NCI-H510A treated with DMSO at 0.1 percent for 48 hours (cell line): ENCODE results near the gene NAV3.

Experiments used
- DNase-seq: peaks from one replicate; lab custom pipeline; 2025; lab: John Stamatoyannopoulos, UW

The NAV3 gene

GRCh38 chr12:77830583-77831351 is at the start of gene NAV3:
TSS of gene NAV3 (plus strand) at chr12:77830894. CDS start at chr12:77831462, 568 bp downstream.
- no peak for DNase-seq

DNA sequence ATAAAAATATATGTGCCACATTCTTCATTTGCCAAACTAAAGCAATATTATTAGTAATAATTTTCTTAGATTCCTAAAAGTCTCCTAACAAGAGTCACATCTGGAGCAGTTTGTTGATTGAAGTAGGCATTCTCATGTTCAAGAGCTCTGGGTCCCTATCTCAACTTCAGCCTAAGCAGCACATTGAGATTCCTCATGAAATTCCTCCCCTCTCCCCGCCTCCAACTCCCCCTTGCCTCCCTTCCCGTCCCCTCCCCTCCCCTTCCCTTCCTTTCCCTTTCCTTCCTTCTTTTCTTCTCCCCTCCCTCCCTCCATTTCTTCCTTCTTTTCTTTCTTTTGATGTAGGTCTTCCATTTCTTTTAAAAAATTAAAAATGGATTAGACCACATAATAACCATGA is 48.7 kb upstream of the NAV3 start:
- no peak for DNase-seq

GRCh38 chr12:77782766-77783165 is 47.9 kb upstream of the NAV3 start:
- DNase-seq, result no peak

GRCh38 chr12:77785211-77785610 is 45.5 kb upstream of the NAV3 start:
- no peak for DNase-seq

GRCh38 chr12:77786675-77787074 is 44.0 kb upstream of the NAV3 start:
- DNase-seq, result no peak

DNA sequence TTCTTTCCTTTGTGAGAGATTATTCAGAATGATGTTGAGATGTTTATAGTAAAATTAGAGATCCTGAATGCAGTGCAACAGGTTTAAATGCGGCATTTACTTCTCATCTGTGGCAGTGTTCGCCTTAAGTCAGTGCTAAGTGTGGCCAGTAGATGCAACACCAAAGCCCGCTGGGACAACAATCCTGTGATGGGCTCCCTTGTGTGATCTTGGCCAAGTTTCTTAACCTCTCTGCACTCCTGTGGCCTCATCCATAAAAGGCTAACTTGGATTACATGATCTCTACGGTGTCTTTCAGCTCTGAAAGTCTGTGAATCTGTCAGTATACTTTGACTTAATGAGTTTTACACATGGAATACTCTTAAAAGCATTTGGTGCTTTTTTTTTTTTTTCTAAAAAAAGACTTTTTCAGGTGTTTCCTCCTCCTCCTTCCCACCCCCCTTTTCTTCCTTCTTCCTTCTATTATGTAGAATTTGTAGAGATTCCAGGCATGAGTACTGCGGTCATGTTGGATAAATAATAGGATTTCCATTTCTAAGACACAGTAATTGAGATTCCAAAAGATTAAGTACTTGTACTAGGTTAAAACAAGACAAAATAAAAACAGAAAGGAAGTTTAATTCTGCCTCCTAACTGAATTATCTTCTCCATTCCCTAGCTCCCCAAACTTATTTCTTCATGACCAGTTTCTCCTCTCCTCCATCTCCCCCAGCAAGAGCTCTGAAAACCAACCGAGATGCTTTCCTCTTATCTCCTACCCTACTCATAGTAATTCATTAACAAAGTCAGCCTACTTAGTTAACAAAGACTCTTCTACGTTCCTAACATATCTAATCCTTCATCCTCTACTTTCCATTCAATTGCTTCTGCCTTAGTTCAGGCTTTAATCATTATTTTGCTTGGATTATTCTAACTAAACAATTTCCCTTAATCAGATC is 42.2 kb upstream of the NAV3 start:
- DNase-seq, result no peak

DNA sequence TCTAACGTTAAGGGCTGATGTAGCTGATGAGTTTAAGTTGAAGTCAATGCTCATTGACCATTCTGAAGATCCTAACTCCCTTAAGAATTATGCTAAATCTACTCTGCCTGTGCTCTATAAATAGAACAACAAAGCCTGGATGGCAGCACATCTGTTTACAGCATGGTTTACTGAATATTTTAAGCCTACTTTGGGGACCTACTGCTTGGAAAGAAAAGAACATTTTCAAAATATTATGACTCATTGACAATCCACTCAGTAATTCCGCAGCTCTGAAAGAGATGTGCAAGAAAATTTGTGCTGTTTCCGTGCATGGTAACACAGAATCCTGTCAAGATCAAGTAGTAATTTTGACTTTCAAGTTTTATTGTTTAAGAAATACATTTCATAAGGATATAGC is 35.0 kb upstream of the NAV3 start:
- no peak for DNase-seq

GRCh38 chr12:77796775-77797174 is 33.9 kb upstream of the NAV3 start:
- DNase-seq, result no peak

- no peak for DNase-seq
These were observed 30.2 kb upstream of the NAV3 start for GRCh38 chr12:77800501-77800900.

DNA sequence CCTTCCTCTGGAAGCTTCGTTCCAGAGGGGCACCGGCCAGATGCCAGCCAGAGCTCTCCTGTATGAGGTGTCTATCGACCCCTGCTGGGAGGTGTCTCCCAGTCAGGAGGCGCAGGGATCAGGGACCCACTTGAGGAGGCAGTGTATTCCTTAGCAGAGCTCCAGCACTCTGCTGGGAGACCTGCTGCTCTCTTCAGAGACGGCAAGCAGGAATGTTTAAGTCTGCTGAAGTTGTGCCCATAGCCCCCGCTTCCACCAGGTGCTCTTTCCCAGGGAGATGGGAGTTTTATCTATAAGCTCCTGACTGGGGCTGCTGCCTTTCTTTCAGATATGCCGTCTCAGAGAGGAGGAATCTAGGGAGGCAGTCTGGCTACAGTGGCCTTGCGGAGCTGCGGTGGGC is 22.2 kb upstream of the NAV3 start:
- no peak for DNase-seq

- no peak for DNase-seq
These were observed 17.1 kb upstream of the NAV3 start for GRCh38 chr12:77813558-77813957.

DNA sequence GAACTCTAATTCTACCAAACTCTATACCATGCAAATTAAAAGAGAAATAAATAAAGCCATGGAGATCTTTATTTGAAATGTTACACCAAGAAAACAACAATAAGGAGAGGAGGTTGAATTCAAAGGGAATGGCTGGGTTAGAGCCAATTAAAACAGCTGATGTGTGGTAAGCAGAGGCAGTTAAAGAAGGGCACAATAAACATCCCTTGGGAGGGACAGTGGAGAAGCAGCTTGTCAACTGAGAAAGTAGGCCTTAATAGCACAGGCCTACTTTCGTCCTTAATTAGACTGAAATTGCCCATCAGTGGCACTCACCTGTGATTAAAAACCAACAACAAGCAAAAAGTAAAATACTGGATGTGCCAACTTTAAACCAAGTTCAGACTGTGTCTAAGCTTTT is 16.3 kb upstream of the NAV3 start:
- DNase-seq, result no peak

- DNase-seq, result no peak
These were observed 14.5 kb upstream of the NAV3 start for GRCh38 chr12:77816196-77816595.

DNA sequence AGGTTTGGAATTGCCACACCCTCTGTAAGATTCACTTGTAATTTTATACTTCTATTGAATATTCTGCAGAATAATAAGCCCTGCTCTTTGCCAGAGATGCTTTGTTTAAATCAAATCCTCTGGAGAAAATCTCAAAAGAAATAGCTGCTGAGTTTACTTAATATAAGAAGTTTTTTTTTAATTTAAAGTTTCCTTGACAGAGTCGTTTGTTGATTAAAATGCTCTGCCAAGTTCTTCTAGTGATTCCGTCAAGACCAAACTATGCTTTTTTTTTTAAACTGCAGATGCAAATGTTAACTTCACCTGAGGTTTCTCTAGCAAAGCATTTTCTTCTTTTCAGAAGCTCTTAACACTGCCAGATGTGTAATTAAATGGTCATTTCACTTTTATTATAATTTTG is 13.4 kb upstream of the NAV3 start:
- DNase-seq, result no peak

DNA sequence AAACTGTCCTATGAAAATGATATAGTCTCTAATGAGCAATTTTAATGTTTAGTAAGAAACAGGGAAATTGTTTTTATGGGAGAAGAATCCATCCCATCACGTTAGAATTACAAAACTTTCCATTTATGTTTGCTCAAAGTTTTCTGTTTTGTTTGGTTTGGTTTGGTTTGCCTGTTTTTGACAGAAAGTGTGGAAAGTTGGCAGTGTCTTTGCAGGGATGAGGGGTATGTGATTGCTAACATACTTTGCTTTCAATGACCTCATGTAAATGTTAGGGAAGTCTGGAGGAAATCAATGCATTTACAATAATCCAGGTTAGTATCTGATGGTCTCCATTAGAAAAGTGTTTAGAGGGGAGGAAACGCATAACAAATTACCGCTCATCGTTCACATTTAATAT is 12.3 kb upstream of the NAV3 start:
- no peak for DNase-seq

- DNase-seq, result no peak
These were observed 8.9 kb upstream of the NAV3 start for GRCh38 chr12:77821699-77822203.

DNA sequence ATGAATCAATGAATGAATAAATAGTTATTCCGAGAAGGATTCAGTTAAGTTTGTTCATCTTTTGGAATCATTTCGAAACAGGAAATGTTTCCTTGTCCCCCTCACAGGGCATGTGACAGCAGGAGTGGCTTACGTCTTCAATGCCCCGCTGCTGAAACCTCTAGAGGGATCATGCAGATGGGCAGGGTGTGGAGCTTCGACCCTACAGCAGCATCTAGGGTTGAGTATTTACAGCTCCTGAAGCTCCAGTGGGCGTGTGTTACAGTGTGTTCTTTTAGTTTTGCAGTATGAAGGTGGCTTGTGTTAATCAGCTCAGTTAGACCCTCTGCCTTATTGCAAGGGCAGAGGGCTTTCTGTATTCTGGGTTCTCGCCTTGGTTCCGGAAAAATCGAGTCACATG is 2.6 kb downstream of the NAV3 start:
- no peak for DNase-seq

DNA sequence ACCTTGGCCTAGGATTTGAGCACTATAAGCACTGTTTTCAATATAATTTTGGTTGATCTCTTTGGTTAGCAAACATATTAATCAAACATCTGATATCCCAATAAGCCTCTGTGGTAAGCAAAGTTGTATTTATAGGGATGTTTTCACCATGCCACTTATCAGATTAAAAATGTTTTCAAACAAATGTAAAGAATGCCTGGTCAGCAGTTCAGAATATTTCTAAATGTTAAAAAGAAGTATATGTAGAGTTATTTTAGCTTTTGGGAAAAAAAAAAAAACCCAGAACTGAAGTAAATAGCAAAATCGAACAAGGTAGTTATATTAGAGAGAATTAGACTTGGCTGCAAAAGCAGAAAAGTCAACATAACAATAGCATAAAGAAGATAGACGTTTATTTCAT is 3.9 kb downstream of the NAV3 start:
- no peak for DNase-seq

GRCh38 chr12:77835969-77836368 is 5.3 kb downstream of the NAV3 start:
- no peak for DNase-seq

DNA sequence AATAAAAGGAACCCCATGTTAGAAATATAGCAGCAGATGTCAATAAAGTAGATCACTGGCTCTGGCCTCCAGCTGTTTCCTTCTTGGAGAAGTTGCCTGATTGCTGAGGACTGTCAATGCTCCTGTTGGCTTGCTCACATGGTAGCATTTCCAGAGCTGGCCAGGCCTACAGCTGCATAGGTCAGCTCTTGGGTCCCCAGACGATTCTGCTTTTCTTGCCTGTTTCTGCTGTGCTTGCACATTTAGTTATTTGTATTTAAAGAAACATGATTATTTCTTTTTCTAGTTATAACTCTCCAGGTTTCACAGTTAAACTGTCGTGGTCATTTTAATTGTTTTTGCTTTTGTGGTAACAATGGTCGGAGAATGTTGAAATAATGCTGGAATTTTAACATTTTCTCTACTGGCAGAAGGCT is 7.2 kb downstream of the NAV3 start:
- no peak for DNase-seq

GRCh38 chr12:77841521-77841920 is 10.8 kb downstream of the NAV3 start:
- no peak for DNase-seq

- peak; percentile 19 for DNase-seq
These were observed 11.7 kb downstream of the NAV3 start for GRCh38 chr12:77842430-77842829.

- no peak for DNase-seq
These were observed 15.1 kb downstream of the NAV3 start for GRCh38 chr12:77845831-77846230.
